DOHH2 (cell line): ENCODE measurements around the gene CMSS1.

Experiments
- EZH2phosphoT487 ChIP-seq: fragments of 200-600 bp; sonication (generic); IDR thresholded peaks from 2 replicates; pipeline ENCODE4 v1.6.1; 2017; ENCODE audit warnings: borderline replicate concordance, mild to moderate bottlenecking, antibody characterized with exemption, low read length, moderate library complexity, mixed read lengths
- TF ChIP-seq, protein P1 (sequence below): fragments of 200-600 bp; sonication (generic); IDR thresholded peaks from one replicate; pipeline ENCODE4 v1.5.1; 2014; ENCODE audit warnings: antibody characterized with exemption, mild to moderate bottlenecking, low read depth, low read length; ENCODE audit not compliant: poor library complexity, severe bottlenecking

DNA sequence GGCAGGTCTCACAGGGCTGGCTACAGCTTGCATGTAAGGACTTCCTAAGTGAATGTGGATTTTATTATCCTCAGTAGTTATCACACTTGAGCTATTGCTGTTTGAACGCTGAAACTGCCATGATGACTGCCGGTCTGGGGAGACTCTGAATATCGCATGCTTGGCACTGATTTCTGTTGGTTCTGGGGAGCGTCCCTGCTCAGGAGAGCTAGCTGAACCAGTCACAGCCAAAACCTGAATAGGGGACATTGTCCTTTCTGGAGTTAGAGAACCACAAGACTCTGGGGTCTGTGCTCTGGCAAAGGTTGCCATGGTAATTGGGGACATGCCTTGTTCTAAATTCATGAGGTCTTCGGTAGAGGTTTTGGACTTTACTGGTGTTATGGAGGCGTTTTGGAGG, 30.8 kb downstream of the CMSS1 start:
- TF ChIP-seq, protein P1, sequence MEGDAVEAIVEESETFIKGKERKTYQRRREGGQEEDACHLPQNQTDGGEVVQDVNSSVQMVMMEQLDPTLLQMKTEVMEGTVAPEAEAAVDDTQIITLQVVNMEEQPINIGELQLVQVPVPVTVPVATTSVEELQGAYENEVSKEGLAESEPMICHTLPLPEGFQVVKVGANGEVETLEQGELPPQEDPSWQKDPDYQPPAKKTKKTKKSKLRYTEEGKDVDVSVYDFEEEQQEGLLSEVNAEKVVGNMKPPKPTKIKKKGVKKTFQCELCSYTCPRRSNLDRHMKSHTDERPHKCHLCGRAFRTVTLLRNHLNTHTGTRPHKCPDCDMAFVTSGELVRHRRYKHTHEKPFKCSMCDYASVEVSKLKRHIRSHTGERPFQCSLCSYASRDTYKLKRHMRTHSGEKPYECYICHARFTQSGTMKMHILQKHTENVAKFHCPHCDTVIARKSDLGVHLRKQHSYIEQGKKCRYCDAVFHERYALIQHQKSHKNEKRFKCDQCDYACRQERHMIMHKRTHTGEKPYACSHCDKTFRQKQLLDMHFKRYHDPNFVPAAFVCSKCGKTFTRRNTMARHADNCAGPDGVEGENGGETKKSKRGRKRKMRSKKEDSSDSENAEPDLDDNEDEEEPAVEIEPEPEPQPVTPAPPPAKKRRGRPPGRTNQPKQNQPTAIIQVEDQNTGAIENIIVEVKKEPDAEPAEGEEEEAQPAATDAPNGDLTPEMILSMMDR: no peak
- no peak for TF ChIP-seq EZH2phosphoT487
